GM04503 (cell line): ENCODE measurements around the gene TBC1D22A.

ENCODE experiments used
- DNase-seq: peaks from one replicate; pipeline ENCODE4 v3.0.0-alpha.2; 2012; ENCODE audit warnings: low read depth

TBC1D22A gene

DNA sequence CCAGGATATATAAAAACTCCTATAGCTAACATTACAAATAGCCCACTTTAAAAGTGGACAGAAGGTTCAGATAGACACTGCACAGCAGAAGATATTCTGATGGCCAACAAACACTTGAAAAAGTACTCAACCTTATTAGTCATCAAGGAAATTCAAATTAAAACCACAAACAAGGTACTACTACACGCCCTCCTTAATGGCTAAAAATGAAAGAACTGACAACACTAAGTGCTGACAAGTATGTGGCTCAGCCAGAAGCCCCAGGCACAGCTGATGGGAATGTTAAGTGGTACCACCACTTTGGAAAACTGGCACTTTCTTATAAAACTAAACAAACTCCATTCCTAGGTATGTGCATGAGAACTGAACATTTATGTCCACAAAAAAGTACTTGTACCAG, 320.1 kb downstream of the TBC1D22A start:
- DNase-seq = no peak

DNA sequence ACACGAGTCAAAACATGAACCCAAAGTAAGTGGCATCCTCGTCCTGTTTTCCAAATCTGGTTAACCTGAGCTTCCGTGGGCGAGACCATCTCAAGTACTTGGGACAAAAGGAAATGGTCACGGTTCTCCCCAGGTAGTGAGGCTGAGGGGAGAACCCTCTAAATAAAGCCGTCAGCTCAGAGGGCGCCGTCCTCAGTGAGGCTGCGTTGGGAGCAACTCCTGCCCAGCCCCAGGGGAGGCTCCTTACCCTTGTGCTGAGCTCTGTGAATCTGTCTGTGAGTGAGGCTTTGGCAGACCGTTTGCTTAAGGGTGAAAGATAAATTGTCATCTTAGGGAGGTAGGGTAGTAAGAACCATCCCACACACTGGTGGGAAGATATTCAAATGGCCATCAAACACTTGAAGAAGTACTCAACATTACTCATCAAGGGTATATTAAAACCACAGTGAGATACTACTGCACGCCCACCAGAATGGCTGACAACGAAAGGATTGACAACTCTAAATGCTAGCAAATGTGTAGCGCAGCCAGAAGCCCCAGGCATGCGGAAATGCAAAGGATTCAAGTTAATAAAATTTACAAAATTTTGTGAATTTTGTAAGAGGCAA, 321.0 kb downstream of the TBC1D22A start:
- no peak for DNase-seq

DNA sequence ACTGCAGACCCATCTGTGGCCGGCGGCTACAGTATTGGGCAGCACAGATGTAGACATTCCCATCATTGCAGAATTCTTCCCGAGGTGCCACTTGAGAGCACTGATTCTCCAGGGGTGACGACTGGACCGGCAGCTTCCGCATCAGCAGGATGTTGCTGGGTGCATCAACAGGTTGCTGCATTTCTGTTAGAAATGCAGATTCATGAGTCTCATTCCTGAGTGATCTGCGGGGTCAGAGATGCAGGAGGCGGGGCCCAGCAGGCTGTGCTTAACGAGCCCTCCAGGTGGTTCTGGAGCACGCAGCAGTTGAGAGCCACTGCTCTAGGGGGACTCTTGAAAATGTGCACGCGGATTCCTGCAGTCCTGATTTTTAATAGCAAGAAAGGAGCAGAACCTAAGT, 321.8 kb downstream of the TBC1D22A start:
- no peak for DNase-seq

DNA sequence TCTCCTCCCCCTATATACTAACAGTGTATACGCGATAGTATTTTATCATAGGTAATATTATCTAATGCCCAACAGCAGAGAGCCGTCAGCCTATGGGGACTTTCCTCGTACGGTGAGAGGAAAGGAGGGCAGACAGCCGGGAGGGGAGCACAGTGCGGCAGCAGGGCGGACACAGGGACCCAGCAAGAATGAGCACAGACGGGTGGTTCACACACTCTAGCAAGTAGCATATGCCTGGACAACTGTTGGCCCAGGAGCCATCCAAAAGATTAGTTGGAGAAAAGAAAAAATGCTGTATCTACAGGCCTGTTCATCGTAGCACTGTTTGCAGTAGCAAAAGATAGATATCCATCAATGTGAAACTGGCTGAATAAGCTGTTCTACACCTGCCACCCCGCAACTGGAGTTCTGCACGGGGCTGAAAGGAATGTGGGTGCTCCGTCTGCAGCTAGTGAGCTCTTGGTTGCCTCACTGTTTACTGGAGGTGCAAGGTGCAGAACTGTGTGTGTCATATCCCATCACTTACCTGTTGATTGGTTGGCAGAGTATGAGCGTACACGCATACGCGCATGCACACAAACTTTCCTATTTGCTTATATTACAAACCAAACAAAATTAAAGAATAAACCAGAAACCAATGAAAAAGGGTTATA, 324.3 kb downstream of the TBC1D22A start:
- no peak for DNase-seq

DNA sequence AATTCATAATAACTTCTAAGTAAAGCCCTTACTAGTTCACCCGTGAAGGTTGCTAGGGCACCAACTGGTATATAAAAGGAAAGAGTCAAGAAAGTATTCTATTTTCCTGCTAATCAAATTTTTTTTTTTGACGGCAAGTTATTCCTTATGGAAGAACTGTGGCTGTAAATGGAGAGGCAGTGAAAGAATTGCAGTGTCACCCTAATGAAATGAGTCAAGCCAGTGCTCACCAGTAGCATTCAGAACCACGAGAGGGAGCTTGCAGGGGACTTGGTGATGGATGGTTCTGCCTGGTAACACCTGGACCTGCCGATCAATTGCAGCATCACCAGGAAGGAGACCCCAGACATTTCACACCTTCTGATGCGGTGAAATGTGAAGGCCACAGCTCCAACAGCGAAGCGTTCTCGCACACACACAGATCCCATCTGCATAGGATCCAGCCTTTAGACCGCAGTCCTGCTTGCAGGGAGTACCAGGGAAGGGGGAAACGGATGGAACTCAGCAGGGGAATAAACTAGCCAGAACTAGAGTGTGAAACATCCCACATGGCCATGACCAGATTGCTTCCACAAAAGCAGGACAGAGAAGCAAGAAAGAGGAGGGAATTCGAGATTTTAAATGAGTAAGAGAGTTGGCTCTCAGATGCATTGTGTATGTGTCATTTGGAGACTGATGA, 326.2 kb downstream of the TBC1D22A start:
- no peak for DNase-seq

DNA sequence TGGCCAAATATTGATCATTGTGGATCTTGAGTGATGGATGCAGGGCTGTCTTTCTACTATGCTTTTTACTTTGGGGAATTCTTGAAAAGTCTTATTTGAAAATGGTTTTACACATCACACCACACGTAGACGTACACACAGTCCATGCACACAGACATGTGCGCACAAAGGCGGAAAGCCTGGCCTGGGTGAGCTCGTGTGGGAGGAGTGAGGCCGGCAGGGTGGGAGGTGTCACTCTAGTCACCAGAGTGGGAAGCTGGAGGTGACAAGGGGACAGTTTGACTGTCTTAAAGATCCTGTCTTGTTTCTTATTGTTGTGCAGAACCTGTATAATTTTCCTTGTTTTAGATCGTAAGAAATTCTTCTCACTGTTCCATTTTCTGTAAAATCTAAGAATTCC, 326.9 kb downstream of the TBC1D22A start:
- no peak for DNase-seq

DNA sequence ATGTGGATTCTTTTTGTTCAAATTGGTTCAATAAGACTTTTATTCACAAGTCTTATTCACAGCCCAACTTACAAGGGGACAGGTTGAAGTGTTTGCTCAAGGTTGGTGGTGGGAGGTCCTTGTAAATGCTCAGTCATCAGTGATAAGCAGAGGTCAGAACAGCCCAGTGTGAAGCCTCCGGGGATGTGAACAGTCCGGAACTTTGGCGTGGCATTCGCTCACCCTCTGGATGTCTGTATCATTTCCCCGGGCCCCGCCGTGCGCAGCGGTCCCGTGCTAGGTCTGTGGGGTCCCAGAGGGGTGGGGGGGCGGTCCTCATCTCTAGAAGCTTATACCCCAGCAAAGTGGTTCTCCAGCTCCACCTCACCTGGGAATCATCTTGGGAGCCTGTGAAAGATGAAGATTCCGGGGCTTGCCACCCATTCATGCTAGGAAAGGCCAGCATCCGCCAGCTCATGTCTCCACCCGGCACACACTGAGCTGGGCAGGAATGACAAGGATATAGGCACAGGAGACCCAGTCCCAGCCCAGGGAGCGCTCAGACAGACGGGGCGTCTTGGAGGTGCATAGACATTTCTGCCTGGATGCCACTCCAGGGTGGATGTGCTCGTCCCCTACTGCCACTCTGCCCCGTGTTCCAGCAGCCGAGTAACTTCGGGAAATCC, 327.5 kb downstream of the TBC1D22A start:
- no peak for DNase-seq

DNA sequence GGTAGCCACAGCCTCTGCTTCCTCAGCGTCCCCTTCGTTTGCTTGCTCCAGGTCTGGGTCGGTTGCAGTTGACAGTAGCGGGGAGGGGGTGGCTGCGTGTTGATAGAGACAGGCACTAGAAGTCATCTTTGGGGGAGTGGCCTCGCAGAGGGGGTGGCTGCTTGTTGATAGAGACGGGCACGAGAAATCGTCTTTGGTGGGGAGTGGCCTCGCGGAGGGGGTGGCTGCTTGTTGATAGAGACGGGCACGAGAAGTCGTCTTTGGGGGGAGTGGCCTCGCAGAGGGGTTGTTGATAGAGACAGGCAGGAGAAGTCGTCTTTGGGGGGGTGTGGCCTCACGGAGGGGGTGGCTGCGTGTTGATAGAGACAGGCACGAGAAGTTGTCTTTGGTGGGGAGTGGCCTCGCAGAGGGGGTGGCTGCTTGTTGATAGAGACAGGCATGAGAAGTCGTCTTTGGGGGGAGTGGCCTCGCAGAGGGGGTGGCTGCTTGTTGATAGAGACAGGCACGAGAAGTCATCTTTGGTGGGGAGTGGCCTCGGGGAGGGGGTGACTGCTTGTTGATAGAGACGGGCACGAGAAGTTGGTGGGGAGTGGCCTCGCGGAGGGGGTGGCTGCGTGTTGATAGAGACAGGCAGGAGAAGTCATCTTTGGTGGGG, 328.3 kb downstream of the TBC1D22A start:
- DNase-seq = peak; percentile 28

DNA sequence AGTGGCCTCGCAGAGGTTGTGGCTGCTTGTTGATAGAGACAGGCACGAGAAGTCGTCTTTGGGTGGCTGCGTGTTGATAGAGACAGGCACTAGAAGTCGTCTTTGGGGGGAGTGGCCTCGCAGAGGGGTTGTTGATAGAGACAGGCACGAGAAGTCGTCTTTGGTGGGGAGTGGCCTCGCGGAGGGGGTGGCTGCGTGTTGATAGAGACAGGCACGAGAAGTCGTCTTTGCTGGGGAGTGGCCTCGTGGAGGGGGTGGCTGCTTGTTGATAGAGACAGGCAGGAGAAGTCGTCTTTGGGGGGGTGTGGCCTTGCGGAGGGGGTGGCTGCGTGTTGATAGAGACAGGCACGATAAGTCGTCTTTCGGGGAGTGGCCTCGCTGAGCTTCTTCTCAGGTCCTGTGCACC, 328.8 kb downstream of the TBC1D22A start:
- no peak for DNase-seq

DNA sequence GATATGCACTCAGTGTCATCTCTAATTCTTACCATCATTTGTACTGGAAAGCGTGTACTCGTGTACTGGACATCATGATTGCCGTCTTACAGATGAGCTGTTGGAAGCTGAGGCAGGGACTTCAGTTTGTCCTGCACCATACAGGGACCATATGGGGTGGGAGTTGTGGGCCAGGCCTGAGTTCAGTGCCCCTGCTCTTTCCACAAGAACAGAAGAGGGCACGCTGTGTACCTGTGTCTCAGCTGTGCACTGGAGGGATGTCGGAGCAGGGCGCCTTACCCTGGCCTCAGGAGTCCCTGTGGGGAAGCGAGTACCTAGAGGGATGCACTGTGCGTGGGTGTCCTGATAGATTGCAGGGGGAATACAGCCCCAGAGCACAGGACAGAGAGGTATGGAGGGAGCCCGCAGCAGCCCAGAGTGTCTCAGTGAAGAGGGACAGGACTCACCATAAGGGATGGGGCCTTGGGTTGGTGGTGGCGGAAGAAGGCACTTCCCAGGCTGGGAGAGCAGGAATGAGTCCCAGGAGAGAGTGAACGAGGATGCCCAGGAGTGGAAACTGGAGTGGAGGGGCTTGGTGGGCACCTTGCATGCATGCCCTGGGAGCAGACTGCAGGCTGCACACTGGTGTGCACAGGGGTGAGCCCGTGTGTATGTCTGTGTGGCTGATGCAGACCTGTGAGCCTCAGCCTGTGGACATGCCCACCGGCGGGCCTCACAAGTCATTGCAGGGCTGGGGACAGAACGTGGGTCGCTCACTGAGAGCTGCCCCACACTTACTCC, 329.7 kb downstream of the TBC1D22A start:
- DNase-seq = no peak

DNA sequence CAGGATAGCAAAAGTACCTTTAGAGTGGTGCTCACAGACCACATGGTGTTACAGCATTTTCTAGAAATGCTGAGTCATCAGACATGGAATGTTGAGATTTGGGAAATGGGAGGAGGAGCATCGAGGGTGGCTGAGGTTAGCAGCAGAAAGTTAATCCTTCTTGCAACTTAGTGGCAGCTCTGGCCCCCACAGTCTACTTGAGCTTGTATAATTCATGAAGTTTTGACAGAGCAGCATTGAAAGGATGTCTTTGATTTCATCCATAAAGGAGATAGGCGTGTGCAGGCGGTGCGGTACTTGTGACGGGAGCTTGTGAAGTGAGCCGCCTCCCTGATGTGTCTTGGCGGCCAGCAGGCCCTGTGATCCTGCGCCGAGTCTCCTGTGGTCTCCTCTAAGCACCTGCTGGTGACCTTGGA, 330.5 kb downstream of the TBC1D22A start:
- DNase-seq = peak; percentile 33

DNA sequence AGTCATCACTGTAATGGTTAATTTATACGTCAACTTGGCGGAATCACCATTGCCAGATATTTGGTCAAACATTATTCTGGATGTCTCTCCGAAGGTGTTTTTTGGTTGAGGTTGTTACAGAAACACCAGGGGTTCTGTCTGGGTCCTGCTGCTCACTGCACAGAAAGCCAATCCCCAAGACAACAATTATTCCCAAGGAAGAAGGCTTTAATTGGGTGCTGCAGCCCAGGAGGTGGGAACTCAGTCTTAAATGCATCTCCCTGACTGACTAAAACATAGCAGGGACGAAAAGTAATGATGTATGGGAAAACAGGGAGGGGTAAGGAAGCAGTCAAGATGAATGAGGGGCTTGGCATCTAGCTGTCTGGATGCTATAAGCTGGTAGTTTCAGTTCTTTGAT, 331.3 kb downstream of the TBC1D22A start:
- no peak for DNase-seq

DNA sequence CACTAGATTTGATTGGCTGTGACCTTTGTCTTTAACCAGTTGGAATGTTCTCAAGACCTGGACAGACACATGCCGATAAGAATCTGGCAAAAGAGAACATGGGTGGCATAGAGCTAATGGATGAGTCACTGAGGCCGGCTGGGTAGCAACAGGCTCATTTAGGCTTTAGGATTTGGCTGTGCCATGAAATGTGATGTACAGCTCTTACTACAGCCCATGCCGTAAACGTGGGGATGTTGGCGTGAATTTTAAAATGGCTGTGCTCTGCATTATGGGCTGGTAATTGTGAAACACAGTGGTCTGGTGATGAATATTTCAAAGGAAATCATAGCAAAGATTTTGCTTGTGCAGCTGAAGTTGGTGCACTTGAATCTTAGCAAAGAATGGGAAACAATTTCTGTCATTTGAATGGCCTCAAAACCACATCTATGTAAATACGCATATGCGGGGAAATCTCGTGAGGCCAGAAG, 332.4 kb downstream of the TBC1D22A start:
- no peak for DNase-seq

DNA sequence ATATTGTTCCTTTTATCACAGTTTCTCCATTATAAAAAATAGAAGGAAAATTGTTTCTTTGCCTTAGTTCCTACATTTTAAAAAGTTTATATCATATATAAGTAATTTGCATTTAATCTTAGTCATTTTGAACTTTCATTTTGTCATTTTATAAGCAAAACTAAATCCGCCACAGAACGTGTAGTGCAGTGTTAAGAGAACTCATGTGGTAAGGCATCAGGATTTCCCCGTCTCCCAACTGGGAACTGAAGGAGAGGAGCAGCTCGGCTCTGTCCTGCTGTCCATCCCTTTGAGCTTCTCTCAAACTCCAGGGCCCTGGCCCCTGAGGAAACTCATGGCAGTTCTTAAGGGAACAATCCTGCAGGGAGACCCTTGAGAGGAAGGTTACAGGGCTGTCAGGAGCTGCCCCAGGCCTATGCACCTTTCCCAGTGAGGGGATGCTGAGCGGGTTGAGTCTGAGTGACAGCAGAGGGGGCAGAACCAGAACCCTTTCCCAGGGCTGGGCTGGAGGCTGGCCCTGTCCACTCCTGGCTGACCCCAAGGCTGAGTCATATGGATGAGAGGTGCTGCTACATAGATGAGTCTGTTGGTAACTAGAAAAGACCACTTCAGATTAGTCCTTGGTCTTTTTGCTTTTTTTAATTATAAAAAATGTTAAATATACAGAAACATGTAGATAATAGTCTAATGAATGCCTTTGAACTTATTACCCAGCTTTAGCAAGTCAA, 333.1 kb downstream of the TBC1D22A start:
- no peak for DNase-seq

DNA sequence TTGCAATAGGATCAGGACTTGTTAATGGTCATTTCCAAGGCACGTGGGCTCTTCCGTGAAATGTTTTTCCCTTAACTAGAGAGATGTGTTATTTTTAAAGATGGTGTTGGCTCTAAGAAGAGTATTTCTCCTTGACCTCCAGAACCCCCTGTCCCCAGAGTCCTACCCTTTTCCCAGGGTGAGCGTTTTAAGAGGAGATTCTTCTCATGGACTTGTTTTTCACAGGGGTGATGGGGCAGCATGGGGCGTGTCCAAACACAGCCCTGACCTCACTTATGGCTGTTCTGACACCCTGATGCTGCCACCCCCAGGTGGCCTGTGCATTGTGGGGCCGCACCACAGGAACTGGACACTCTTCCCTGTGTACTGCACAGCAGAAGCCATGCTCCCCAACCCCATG, 335.7 kb downstream of the TBC1D22A start:
- DNase-seq = no peak

DNA sequence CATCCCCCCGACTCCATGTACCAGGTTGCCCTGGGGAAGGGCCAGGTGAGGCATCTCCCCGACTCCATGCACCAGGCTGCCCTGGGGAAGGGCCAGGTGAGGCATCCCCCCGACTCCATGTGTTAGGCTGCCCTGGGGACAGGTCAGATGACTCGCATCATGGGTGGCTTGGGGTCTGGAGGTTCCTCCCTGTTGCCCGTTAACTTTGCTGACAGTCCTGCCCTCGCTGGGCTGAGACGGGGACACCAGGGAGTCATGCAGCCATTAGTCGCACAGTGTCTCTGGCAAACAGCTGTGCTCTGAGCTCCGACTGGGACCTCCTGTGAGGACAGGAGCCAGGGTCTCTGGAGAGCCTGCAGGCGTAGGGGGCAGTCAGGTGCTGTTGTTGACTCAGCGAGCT, 336.1 kb downstream of the TBC1D22A start:
- DNase-seq = no peak

DNA sequence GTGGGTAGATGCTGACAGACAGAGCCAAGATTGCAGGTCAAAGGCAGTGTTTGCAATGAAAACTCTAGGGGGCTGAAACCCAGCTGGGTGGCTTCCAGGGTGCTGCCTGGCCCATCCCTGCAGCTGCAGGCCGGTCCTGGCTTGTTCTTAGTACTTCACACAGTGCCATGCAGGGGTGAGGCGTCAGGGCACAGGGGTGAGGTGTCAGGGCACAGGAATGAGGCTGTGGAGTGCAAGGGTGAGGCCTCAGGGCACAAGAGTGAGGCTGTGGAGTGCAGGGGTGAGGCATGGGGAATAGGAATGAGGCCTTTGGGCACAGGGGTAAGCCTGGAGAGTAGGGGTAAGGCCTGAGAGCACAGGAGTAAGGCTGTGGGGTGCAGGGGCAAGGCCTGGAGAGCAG, 337.6 kb downstream of the TBC1D22A start:
- no peak for DNase-seq

DNA sequence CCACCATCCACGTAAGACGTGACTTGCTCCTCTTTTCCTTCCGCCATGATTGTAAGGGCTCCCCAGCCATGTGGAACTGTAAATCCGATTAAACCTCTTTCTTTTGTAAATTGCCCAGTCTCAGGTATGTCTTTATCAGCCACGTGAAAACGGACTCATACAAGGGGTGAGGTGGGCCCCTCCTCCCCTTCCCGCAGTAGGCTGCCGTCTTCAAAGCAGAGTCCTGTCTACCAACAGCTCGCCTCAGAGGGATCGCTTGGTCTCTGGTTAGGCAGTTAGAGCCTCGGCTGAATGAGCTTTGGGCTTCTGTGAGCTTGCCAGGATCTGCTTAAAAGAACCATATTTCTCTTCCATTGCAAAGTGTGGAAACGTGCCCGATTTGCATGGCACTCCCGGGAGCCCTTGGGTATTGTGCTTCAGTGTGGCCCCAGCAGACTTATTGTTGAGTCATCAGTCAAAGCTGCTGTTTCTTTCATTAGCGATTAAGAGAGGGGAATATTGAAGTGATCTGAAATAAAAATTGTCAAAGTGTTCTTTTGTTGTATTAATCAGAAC, 338.3 kb downstream of the TBC1D22A start:
- DNase-seq = no peak

DNA sequence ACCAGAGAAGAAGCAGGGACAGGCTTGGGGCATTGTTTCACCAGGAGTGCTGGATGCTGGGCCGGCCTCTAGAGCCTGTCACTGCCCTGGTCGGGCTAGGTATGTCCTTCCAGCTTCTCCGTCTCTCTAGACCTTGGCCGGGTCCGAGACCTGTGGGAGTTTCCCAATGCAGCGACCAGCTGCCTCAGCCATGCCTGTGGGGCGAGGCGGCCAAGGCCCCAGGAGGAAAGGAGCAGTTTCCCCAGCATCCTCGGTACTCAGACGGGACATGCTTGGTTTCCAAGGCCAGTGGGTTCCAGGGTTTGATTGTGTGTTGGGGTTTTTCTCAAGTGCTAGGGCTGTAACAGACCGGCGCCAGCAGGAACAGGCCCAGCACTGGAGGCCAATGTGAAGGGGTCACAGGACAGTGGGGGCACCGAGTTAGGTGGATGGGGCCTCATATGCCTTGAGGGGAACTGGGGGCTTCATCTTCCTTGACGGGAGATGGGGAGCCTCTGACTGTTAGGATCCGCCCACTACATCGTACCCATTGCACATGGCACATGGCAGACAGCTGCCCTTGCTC, 339.0 kb downstream of the TBC1D22A start:
- DNase-seq = no peak

DNA sequence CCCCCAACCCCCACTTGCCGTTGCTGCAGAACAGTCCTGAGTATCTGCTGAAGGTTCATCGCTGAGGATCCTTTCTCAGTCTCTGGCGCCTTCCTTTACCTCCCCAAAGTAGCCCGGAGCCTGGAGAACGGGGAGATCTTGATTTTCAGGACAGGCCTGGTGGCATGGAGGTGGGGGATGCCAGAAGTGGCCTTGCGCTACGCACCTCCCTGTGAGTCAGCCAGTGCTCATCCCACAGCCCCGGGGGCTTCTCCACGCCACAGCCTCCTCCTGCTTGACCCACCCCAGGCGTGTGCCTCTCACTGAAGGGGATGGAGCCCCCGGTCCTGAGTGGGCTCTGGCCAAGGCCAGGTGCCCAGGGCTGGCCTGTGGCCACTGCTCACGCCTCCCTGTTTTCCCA, 339.6 kb downstream of the TBC1D22A start:
- no peak for DNase-seq
